Measurements from ENCODE around the gene CALU.

The CALU gene

GRCh38 chr7:128725531-128725930 lies 13.6 kb upstream of the CALU start:
- no peak for DNase-seq

GRCh38 chr7:128726059-128726736 lies 13.0 kb upstream of the CALU start:
- DNase-seq, result no peak

GRCh38 chr7:128726737-128727072 lies 12.5 kb upstream of the CALU start:
- no peak for DNase-seq

GRCh38 chr7:128727239-128727638 lies 11.9 kb upstream of the CALU start:
- DNase-seq, result no peak

- no peak for DNase-seq
Observed at GRCh38 chr7:128728598-128728997, 10.6 kb upstream of the CALU start.

- DNase-seq, result no peak
Observed at GRCh38 chr7:128729494-128729893, 9.7 kb upstream of the CALU start.

- DNase-seq, result no peak
Observed at GRCh38 chr7:128731184-128731583, 8.0 kb upstream of the CALU start.

GRCh38 chr7:128732521-128733277 lies 6.5 kb upstream of the CALU start:
- no peak for DNase-seq

- DNase-seq, result no peak
Observed at GRCh38 chr7:128733278-128733645, 5.9 kb upstream of the CALU start.

GRCh38 chr7:128734890-128735289 lies 4.3 kb upstream of the CALU start:
- DNase-seq, result no peak

GRCh38 chr7:128735436-128735835 lies 3.7 kb upstream of the CALU start:
- DNase-seq, result no peak

- no peak for DNase-seq
Observed at GRCh38 chr7:128737441-128737840, 1.7 kb upstream of the CALU start.

GRCh38 chr7:128737867-128738385 lies 1.2 kb upstream of the CALU start:
- DNase-seq, result no peak

GRCh38 chr7:128738570-128739047 lies 550 bp upstream of the CALU start:
- no peak for DNase-seq

- DNase-seq, result no peak
Observed at GRCh38 chr7:128739990-128740682, 977 bp downstream of the CALU start.

- DNase-seq, result no peak
Observed at GRCh38 chr7:128740996-128741395, 1.8 kb downstream of the CALU start.

GRCh38 chr7:128741491-128741890 lies 2.3 kb downstream of the CALU start:
- no peak for DNase-seq

- DNase-seq, result no peak
Observed at GRCh38 chr7:128742206-128742605, 3.0 kb downstream of the CALU start.

GRCh38 chr7:128743112-128743772 lies 4.1 kb downstream of the CALU start:
- no peak for DNase-seq

GRCh38 chr7:128744366-128744905 lies 5.3 kb downstream of the CALU start:
- DNase-seq, result no peak

GRCh38 chr7:128745706-128746105 lies 6.5 kb downstream of the CALU start:
- DNase-seq, result no peak

- DNase-seq, result no peak
Observed at GRCh38 chr7:128747327-128748079, 8.3 kb downstream of the CALU start.

All from NCI-H1092 (cell line).